Adipose tissue (tissue), 3 donors: ENCODE measurements around the gene XPO4. TPM values are rescaled to one million over a fixed set of nuclear protein-coding genes. Genes with fewer than 3 reads are reported as not detected.
"Not testable (repeated sequence)": the region's sequence is repeated elsewhere in the genome, so short reads cannot be mapped to it uniquely, and the experiment has no call there.

Source experiments
- H3K27ac ChIP-seq: one replicate; pipeline ENCODE4 v1.5.1; 2013; ENCODE audit warnings: low read depth, low read length
- WGBS, 3 donors: extraction: QIAGEN DNeasy Blood & Tissue Kit; methylation state at CpG; one replicate each; pipeline ENCODE4 v1.1.7; 2013; 5-methylcytosine and 5-hydroxymethylcytosine counted together
- polyA plus RNA-seq, 3 donors: library from polyadenylated mRNA; stranded (reverse); fragments of 200-250 nt; gene quantifications; one replicate each; pipeline ENCODE4 v1.2.3, GENCODE V29; 2013
- donor health status: healthy with polysubstance abuse.
- donor health status: Bipolar disorder and iron deficiency.
- donor health status: healthy.

Gene XPO4
- polyA plus RNA-seq = 1 to 10 TPM; 2.7 to 4.6 (median 2.9) TPM

GRCh38 chr13:20902438-20903163, at the start of gene XPO4:
XPO4 (minus strand) TSS chr13:20902746; CDS start chr13:20902738, 8 bp downstream.
- peak within 1 kb of the TSS; percentile 89 for H3K27ac ChIP-seq
- 0 to 1% (median 1%) methylated on average over 50 to 81 of the region's 81 CpGs for WGBS, 3 donors

DNA sequence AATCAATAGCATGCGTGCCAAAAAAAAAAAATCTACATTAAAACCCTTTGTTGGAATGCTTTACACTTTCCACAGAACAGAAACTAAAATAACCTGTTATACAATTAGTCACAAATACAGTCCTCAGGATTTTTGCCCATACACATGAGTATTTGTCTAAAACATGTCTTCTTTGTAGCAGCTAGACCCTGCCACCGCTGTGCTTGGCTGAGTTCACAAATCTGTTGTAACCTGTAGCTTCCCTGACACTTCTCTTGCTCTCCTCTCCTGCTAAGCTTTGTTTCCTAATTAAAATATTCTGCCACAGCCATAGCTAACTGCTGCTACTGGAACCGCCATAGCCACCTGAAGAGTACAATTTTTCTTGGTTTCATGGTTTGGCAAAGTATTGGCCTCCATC, 45.5 kb upstream of the XPO4 start:
- WGBS, 3 donors = 67 to 88% (median 81%) methylated on average over 3 of the region's 3 CpGs
- H3K27ac ChIP-seq = not testable (repeated sequence)

DNA sequence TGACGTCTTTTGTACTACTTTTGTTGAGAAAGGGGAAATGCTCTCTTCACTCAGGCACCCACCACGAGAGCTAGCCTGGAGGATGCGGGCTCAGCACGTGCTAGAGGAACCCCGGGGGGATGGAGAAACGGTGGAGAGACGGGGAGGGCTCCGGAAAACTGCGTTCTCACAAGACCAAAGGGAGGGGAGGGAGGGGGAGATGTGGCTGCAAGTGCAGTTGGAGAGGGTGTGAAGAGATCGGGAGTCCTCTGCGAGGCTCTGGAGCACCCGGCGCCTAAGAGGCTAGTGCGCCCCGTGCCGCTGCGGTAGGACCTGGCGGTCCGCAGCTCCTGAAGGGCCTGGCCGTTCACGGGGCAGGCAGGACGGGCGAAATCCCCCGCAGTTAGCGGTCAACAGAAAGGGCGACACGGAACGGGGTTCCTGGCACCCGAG, 43.4 kb upstream of the XPO4 start:
- WGBS, 3 donors = 3 to 8% (median 6%) methylated on average over 29 of the region's 29 CpGs
- no peak overlapping the region for H3K27ac ChIP-seq

DNA sequence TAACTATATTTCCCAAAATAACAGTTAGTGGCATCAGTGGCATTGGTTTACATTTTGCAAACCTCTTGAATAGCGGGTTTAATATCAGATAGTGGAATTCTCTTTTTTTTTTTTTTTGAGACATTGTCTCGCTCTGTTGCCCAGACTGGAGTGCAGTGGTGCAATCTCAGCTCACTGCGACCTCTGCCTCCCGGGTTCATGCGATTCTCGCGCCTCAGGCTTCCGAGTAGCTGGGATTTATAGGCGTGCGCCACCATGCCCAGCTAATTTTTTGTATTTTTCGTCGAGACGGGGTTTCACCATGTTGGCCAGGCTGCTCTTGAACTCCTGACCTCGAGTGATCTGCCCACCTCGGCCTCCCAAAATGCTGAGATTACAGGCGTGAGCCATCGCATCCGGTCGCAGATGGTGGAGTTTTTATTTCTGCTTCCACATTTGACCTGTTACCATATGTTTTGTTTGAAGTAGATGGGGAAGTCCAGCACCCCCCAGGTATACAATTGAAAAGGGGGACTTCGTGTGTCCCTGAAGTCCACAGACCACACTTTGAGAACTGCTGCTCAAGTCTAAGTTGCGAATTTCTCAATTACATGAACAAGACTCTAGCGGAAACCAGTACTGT, 40.5 kb upstream of the XPO4 start:
- no peak overlapping the region for H3K27ac ChIP-seq
- 57 to 70% (median 65%) methylated on average over 22 of the region's 22 CpGs for WGBS, 3 donors

DNA sequence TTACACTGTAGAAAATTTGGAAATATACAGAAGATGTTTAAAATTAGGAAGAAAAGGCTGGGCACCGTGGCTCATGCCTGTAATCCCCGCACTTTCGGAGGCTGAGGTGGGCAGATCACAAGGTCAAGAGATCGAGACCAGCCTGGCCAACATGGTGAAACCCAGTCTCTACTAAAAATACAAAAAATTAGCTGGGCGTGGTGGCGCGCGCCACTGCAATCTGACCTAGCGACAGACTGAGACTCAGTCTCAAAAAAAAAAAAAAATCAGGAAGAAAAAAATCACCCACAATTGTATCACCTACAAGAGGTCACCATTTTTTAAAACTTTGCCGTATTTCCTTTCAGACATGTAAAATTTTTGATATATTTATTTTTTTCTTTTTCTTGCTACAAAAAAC, 38.0 kb upstream of the XPO4 start:
- WGBS, 3 donors = 89 to 92% (median 89%) methylated on average over 10 of the region's 10 CpGs
- H3K27ac ChIP-seq = not testable (repeated sequence)

GRCh38 chr13:20940083-20940482, 37.5 kb upstream of the XPO4 start:
- H3K27ac ChIP-seq = no peak overlapping the region

DNA sequence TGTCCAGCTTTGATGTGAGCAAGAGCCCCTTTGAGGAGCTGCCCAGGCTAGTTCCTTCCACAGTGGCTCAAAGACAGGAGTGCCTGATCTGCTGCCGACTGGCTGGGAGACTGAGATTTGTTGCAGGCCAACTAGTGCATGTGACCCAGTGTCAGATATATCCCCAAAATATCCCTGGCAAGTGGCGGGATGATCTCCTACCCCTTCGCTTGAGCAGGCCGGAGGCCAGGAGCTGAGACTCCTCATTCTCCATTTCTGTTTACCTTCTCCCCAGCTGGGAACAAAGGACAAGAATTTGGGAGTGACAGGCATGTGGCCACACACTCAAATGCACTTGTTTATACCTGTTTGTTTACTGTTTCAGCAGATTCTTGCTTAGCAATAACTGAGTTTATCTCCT, 37.1 kb upstream of the XPO4 start:
- WGBS, 3 donors = 50 to 73% (median 68%) methylated on average over 4 of the region's 4 CpGs
- H3K27ac ChIP-seq = no peak overlapping the region

More at GRCh38 chr13:20940083-20940482, 37.5 kb upstream of the XPO4 start:
- 47 to 77% (median 67%) methylated on average over 3 of the region's 3 CpGs for WGBS, 3 donors

- H3K27ac ChIP-seq = no peak overlapping the region
- WGBS, 3 donors = 71 to 85% (median 81%) methylated on average over 6 of the region's 6 CpGs
These were observed 35.8 kb upstream of the XPO4 start for GRCh38 chr13:20938302-20938701.

GRCh38 chr13:20927596-20928257, 25.2 kb upstream of the XPO4 start:
- no peak overlapping the region for H3K27ac ChIP-seq
- WGBS, 3 donors = 61 to 67% (median 67%) methylated on average over 4 of the region's 4 CpGs

- H3K27ac ChIP-seq = not testable (repeated sequence)
- WGBS, 3 donors = 65 to 78% (median 76%) methylated on average over 10 to 13 of the region's 13 CpGs
These were observed 22.8 kb upstream of the XPO4 start for GRCh38 chr13:20925395-20925790.

GRCh38 chr13:20924758-20925394, 22.3 kb upstream of the XPO4 start:
- no peak overlapping the region for H3K27ac ChIP-seq
- 28 to 36% (median 33%) methylated on average over 3 of the region's 3 CpGs for WGBS, 3 donors

GRCh38 chr13:20923272-20923671, 20.7 kb upstream of the XPO4 start:
- no peak overlapping the region for H3K27ac ChIP-seq
- WGBS, 3 donors = 72 to 83% (median 75%) methylated on average over 4 of the region's 4 CpGs

DNA sequence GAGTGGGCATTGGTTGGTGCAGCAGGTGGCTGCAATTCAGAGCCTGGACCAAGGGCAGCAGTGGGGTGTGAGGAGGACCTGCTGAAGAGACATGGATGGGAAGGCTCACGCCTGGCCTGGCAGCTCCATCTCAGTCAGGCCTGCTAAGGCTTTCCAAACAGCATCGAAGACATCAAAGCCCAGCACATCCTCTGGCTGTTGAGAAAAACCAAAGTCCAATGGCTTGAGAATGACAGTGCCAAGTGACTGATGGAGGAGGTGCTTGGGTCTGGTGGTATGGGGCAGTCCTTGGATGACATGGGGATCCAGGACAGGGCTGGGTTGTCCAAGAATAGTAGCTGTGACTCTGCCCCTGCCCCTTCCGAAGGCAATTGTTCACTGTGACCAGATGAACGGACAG, 19.0 kb upstream of the XPO4 start:
- 75 to 88% (median 85%) methylated on average over 4 of the region's 4 CpGs for WGBS, 3 donors

DNA sequence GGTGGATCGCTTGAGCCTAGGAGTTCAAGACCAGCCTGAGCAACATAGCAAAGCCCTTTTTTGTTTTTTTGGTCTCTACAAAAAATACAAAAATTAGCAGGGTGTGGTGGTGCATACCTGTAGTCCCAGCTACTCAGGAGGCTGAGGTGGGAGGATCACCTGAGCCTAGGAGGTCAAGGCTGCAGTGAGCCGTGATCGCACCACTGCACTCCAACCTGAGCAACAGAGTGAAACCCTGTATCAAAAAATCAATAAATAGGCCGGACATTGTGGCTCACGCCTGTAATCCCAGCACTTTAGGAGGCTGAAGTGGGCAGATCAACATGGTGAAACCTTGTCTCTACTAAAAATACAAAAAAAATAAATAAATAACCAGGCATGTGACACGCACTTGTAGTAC, 13.1 kb upstream of the XPO4 start:
- not testable (repeated sequence) for H3K27ac ChIP-seq
- WGBS, 3 donors = 59 to 96% (median 89%) methylated on average over 6 of the region's 6 CpGs

More for the DNA sequence above, 19.0 kb upstream of the XPO4 start:
- H3K27ac ChIP-seq = no peak overlapping the region

- 90 to 95% (median 94%) methylated on average over 6 of the region's 6 CpGs for WGBS, 3 donors
- no peak overlapping the region for H3K27ac ChIP-seq
These were observed 8.5 kb upstream of the XPO4 start for GRCh38 chr13:20911037-20911436.

DNA sequence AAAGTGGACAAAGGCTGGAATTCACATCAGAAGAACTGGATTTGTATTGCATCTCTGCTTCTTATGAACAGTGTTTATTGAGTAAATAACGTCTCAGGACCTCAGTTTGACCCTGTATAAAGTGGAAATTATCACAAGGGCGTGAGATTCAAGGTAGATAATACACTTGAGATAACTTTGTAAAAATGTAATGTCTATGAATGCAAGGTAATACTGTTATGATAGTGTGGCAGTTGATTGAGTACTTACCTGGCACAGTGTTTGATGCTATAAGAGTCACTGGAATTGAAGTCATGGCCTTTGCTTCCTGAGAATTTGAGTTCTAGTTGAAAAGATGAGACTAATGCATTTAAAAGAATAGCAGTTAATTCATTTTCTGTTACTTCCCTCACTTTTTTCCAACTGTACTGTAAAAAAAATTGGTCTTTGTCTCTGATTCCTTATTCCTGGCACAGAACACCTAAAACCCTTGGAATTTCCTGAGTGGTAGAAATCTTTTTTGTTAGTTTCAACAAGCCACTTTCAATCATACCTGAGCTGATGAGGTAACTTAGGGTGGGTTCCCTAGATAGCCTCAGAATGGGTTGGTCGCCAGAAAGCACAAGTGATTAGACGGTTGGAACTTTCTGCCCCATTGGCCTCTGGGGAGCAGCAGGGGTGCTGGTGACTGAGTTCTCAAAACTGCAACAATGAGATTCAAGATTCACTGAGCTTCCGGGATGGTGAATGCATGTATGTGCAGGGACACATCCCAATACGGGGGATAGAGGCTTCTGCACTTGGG, 6.4 kb upstream of the XPO4 start:
- no peak overlapping the region for H3K27ac ChIP-seq
- 61 to 70% (median 67%) methylated on average over 6 of the region's 6 CpGs for WGBS, 3 donors

DNA sequence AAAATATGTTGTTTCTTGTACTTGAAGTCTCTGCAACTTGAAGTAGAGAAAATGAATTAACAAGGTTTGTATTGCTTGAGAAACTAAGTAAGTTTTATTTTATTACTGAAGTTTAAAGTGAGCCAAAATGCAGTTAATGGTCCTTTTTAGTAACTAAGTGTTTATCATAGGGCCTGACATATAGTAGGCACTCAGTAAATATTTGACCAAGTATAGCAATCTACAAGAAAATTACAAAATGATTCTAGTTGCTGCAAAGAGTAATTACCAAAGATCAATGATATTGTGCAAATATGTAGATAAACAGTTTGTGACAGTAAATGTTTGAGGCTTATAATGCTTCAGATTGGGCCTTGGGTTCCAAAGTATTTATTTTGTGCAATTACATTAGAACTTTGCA, 2.4 kb upstream of the XPO4 start:
- no peak overlapping the region for H3K27ac ChIP-seq

GRCh38 chr13:20903164-20903475, 574 bp upstream of the XPO4 start:
- no peak overlapping the region for H3K27ac ChIP-seq
- WGBS, 3 donors = 10 to 24% (median 16%) methylated on average over 14 of the region's 14 CpGs
